GM12878 (cell line): ENCODE results near the gene STIL.

Experiments
- RB1 ChIP-seq: fragments of 450-650 bp; formaldehyde crosslinking; IDR thresholded peaks from 2 replicates; pipeline ENCODE4 v1.6.1; 2017; ENCODE audit warnings: mild to moderate bottlenecking, borderline replicate concordance
- SPI1 ChIP-seq: IDR thresholded peaks from 2 replicates; pipeline ENCODE4 v1.6.1; 2011; ENCODE audit warnings: low read depth, mild to moderate bottlenecking, low read length, moderate library complexity, borderline replicate concordance; ENCODE audit not compliant: insufficient read depth

- TF ChIP-seq SPI1 (no peak), RB1 (no peak)
These were observed 112.8 kb downstream of the STIL start for GRCh38 chr1:47201179-47201578.
